B cell (primary cell): ENCODE results near the gene CADM1.

Experiments used
- CTCF ChIP-seq: fragments of 200-600 bp; IDR thresholded peaks from one replicate; pipeline ENCODE4 v1.8.0; 2022; ENCODE audit warnings: antibody characterized with exemption, mild to moderate bottlenecking
- EZH2 ChIP-seq: IDR thresholded peaks from 2 replicates; pipeline ENCODE4 v1.6.1; 2012; ENCODE audit warnings: borderline replicate concordance, low read depth, mild to moderate bottlenecking, moderate library complexity, low read length; ENCODE audit not compliant: insufficient read depth, poor library complexity, severe bottlenecking

- TF ChIP-seq CTCF (no peak), EZH2 (no peak)
These were observed 35.6 kb upstream of the CADM1 start for GRCh38 chr11:115539844-115540243.
